HCT116 (cell line): ENCODE measurements around the gene CDC42BPB. TPM values are rescaled to one million over a fixed set of nuclear protein-coding genes. Genes with fewer than 3 reads are reported as not detected.

Experiments
- ATAC-seq: fragments of 200-7000 bp; cut with Tn5 transposase; 2 replicates; pipeline ENCODE4 v1.9.1; 2020; ENCODE audit warnings: mild to moderate bottlenecking, moderate library complexity
- BruUV-seq: library from RNA; stranded (reverse); fragments of 400-500 nt; replicated peaks from 2 replicates; lab custom pipeline; 2021; lab: Mats Ljungman, UMichigan
- CTCF ChIA-PET: fragments of 300-600 bp; sonication (Branson Sonifier 250); formaldehyde crosslinking; loops from one replicate; lab custom pipeline; 2021; ENCODE audit warnings: antibody characterized with exemption; lab: Charles Lee
- POLR2A ChIA-PET: fragments of 300-600, 350-600 bp; sonication (Branson Sonifier 250); formaldehyde crosslinking; loops from one replicate; lab custom pipeline; 2021; ENCODE audit warnings: antibody characterized with exemption; lab: Charles Lee
- RAD21 ChIA-PET, 2 experiments: fragments of 300-600 bp; sonication (Branson Sonifier 250); formaldehyde crosslinking; loops; one replicate each; lab custom pipeline; 2023; ENCODE audit warnings: low total read pairs in 2 of 2; ENCODE audit not compliant: uncharacterized antibody in 2 of 2, unreplicated experiment in 2 of 2, low non-redundant PET in 1 of 2; lab: Charles Lee
- DNase-seq: peaks from one replicate; pipeline ENCODE4 v3.0.0-alpha.2; 2010; ENCODE audit warnings: low read depth, low spot score
- H2AFZ ChIP-seq: fragments of 200-600 bp; shearing (Covaris generic), sonication (generic); 2 replicates; pipeline ENCODE4 v1.6.1; 2017; ENCODE audit warnings: low read depth, mixed run types, mixed read lengths, antibody characterized with exemption, low read length; ENCODE audit not compliant: poor library complexity, severe bottlenecking
- H3K27ac ChIP-seq: 2 replicates; pipeline ENCODE4 v1.5.1; 2012; ENCODE audit warnings: low read depth, low read length
- H3K27me3 ChIP-seq: fragments of 200-600 bp; sonication (generic); 2 replicates; pipeline ENCODE4 v1.6.1; 2016; ENCODE audit warnings: mixed run types, low read length, mixed read lengths; ENCODE audit not compliant: insufficient read depth
- H3K36me3 ChIP-seq, 2 experiments: fragments of 200-500 bp in 1 of 2; fragments of 200-600 bp in 1 of 2; sonication (Bioruptor generic) in 1 of 2; sonication (generic) in 1 of 2; 2 replicates each; pipeline versions ENCODE4 v1.5.1 to v1.6.1; 2014 to 2016; ENCODE audit warnings: low read length in 2 of 2, inconsistent platforms in 1 of 2, mixed read lengths in 1 of 2, mixed run types in 1 of 2; ENCODE audit not compliant: insufficient read depth in 2 of 2, control insufficient read depth in 1 of 2
- H3K4me1 ChIP-seq, 2 experiments: fragments of 200-600 bp in 1 of 2; sonication (generic) in 1 of 2; 2 replicates each; pipeline versions ENCODE4 v1.5.1 to v1.6.1; 2012 to 2017; ENCODE audit warnings: low read length in 2 of 2, inconsistent platforms in 1 of 2, mild to moderate bottlenecking in 1 of 2, mixed read lengths in 1 of 2, mixed run types in 1 of 2, moderate library complexity in 1 of 2; ENCODE audit not compliant: insufficient read depth in 2 of 2, control insufficient read depth in 1 of 2
- H3K4me2 ChIP-seq: fragments of 200-600 bp; sonication (generic); 2 replicates; pipeline ENCODE4 v1.6.1; 2017; ENCODE audit warnings: mixed run types, low read length, mixed read lengths
- H3K4me3 ChIP-seq, 2 experiments: fragments of 200-600 bp in 1 of 2; sonication (generic) in 1 of 2; replicated peaks in 1 of 2; 2 replicates each; pipeline ENCODE4 v1.5.1; 2011 to 2016; ENCODE audit warnings: low read length in 2 of 2, control low read depth in 1 of 2, low read depth in 1 of 2, mild to moderate bottlenecking in 1 of 2, mixed read lengths in 1 of 2, mixed run types in 1 of 2
- H3K79me2 ChIP-seq: fragments of 200-600 bp; sonication (generic); 2 replicates; pipeline ENCODE4 v1.6.1; 2017; ENCODE audit warnings: mild to moderate bottlenecking, mixed run types, low read length, moderate library complexity, mixed read lengths; ENCODE audit not compliant: insufficient read depth
- H3K9ac ChIP-seq: fragments of 200-600 bp; sonication (generic); 2 replicates; pipeline ENCODE4 v1.6.1; 2016; ENCODE audit warnings: low read length, mixed read lengths
- H3K9me2 ChIP-seq: fragments of 200-600 bp; sonication (generic), shearing (Covaris generic); 2 replicates; pipeline ENCODE4 v1.6.1; 2017; ENCODE audit warnings: mixed run types, mild to moderate bottlenecking, moderate library complexity; ENCODE audit not compliant: insufficient read depth
- H3K9me3 ChIP-seq, 2 experiments: fragments of 200-500 bp in 1 of 2; fragments of 200-600 bp in 1 of 2; sonication (Bioruptor generic) in 1 of 2; sonication (generic) in 1 of 2; 2 replicates each; pipeline ENCODE4 v1.6.1; 2014 to 2017; ENCODE audit warnings: low read length in 2 of 2, mixed read lengths in 2 of 2, inconsistent platforms in 1 of 2, low read depth in 1 of 2, mild to moderate bottlenecking in 1 of 2, mixed run types in 1 of 2, moderate library complexity in 1 of 2; ENCODE audit not compliant: control insufficient read depth in 1 of 2, insufficient read depth in 1 of 2
- H4K20me1 ChIP-seq: fragments of 200-600 bp; sonication (generic), shearing (Covaris generic); 2 replicates; pipeline ENCODE4 v1.6.1; 2017; ENCODE audit warnings: mixed run types, mild to moderate bottlenecking, moderate library complexity; ENCODE audit not compliant: insufficient read depth
- FOSL1 ChIP-seq: IDR thresholded peaks from 2 replicates; pipeline ENCODE4 v1.6.1; 2012; ENCODE audit warnings: low read depth
- POLR2AphosphoS5 ChIP-seq: IDR thresholded peaks from 2 replicates; pipeline ENCODE4 v1.6.1; 2011; ENCODE audit warnings: mild to moderate bottlenecking, low read depth, low read length, moderate library complexity
- SIN3A ChIP-seq: IDR thresholded peaks from 2 replicates; pipeline ENCODE4 v1.6.1; 2012; ENCODE audit warnings: low read depth
- intact Hi-C: fragments of 100-400 bp; cut with micrococcal nuclease; formaldehyde crosslinking; loops from 2 replicates; pipeline ENCODE4 v1.10.0; 2022
- total RNA-seq: library from RNA; stranded (reverse); gene quantifications from one replicate; pipeline ENCODE4 v1.2.1, GENCODE V29; 2021; ENCODE audit not compliant: unreplicated experiment
- TF ChIP-seq, protein P1 (sequence below): IDR thresholded peaks from 2 replicates; pipeline ENCODE4 v1.6.1; 2012

Gene CDC42BPB
- total RNA-seq, 1 experiment from 2014 or later: 85.6 TPM

DNA sequence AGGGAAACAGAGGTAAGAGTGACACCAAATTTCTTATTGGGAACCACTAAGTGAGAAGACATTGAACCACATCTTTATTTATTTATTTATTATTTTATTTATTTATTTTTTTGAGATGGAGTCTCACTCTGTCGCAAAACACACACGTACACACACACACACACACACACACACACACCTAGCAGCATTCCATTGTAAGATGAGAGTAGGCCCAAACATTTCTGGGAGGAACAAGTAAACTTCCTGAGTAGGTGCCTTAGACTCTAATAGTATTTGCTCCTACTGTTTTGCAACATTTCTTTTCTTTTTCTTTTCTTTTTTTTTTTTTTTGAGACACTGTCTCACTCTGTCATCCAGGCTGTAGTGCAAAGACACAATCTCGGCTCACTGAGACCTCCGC, 7.1 kb upstream of the CDC42BPB start:
- Histone ChIP-seq H3K9ac (no peak overlapping the region), H3K4me1 (peaks cover 35 to 49% of the 10 kb centered on the region in 2 experiments), H3K27ac (no peak overlapping the region), H3K4me3 (no peak overlapping the region), H3K9me2 (no peaks in the 10 kb centered on the region), H3K36me3 (no peaks in the 10 kb centered on the region), H3K4me2 (no peak overlapping the region), H3K27me3 (no peaks in the 10 kb centered on the region), H3K79me2 (no peaks in the 10 kb centered on the region), H3K9me3 (no peaks in the 10 kb centered on the region), H4K20me1 (no peaks in the 10 kb centered on the region), H2AFZ (no peak overlapping the region)
- ATAC-seq: no peak
- intact Hi-C loops: no loop called here
- POLR2A ChIA-PET: no interaction called here
- no peak for DNase-seq
- BruUV-seq: no TSS peak
- CTCF ChIA-PET: no interaction called here
- TF ChIP-seq FOSL1 (no peak), POLR2AphosphoS5 (no peak)
- RAD21 ChIA-PET: no interaction called here

- ChIA-PET CTCF (interaction anchor here (1.2 kb wide), 1 partner anchor 43 kb away, joined by 4 read pairs; no protein-coding TSS in a partner anchor), POLR2A (no interaction called here), RAD21 (no interaction called here)
- peaks cover 18 to 34% of the 10 kb centered on the region in 2 experiments; a peak in 3 of 4 replicates for H3K4me1 ChIP-seq
- no peaks in the 10 kb centered on the region for H3K27me3 ChIP-seq
- H4K20me1 ChIP-seq: no peaks in the 10 kb centered on the region
- no peak overlapping the region for H3K9ac ChIP-seq
- no peaks in the 10 kb centered on the region; the same call in 1 of the 2 replicates for H3K79me2 ChIP-seq
- DNase-seq (no peak), ATAC-seq (no peak)
- H3K4me3 ChIP-seq: no peak overlapping the region
- intact Hi-C loops: no loop called here
- no peaks in the 10 kb centered on the region for H3K9me2 ChIP-seq
- H3K4me2 ChIP-seq: no peak overlapping the region
- H3K9me3 ChIP-seq: no peaks in the 10 kb centered on the region
- TF ChIP-seq, protein P1, sequence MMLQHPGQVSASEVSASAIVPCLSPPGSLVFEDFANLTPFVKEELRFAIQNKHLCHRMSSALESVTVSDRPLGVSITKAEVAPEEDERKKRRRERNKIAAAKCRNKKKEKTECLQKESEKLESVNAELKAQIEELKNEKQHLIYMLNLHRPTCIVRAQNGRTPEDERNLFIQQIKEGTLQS: no peak
- no peak for TF ChIP-seq SIN3A
- H3K36me3 ChIP-seq: no peaks in the 10 kb centered on the region
- no peak overlapping the region for H2AFZ ChIP-seq
- BruUV-seq: no TSS peak
- H3K27ac ChIP-seq: no peak overlapping the region
These were observed 4.2 kb upstream of the CDC42BPB start for GRCh38 chr14:103061482-103061976.
